ENCODE measurements around the gene PLEKHD1.

GRCh38 chr14:69505338-69506240 lies 21.1 kb downstream of the PLEKHD1 start:
- TF ChIP-seq CTCF (conservative IDR thresholded peaks at IDR 0.05 in 1 of 2, IDR thresholded peaks at IDR 0.05 in 1 of 2; ENCODE audit: low read depth in 1 of 2, low read length in 2 of 2) = no peak
- no peak for TF ChIP-seq EZH2 (IDR thresholded peaks at IDR 0.05; ENCODE audit: low read length, missing control alignments)

Measured in fibroblast of lung (primary cell).